ENCODE results near the gene ATG16L1. TPM values are rescaled to one million over a fixed set of nuclear protein-coding genes. Genes with fewer than 3 reads are reported as not detected.

Gene ATG16L1
- total RNA-seq, 1 experiment from 2014 or later = 42.0 TPM

DNA sequence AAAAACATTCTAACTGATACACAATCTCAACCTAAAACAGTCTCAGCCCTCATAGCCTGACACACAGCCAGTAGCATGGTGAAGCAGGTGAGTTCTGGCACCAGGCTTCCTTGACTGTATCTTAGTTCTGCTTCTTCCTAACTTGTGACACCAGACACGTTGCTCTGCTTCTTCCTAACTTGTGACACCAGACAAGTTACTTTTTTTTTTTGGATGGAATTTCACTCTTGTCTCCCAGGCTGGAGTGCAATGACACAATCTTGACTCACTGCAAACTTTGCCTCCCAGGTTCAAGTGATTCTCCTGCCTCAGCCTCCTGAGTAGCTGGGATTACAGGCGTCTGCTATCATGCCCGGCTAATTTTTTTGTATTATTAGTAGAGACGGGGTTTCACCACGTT is 6.7 kb upstream of the ATG16L1 start:
- no peaks in the 10 kb centered on the region for H3K4me1 Mint-ChIP-seq
- no peaks in the 10 kb centered on the region for H3K4me1 ChIP-seq (ENCODE audit: insufficient read depth, low read length)
- peaks cover 4% of the 10 kb centered on the region for H3K27me3 Mint-ChIP-seq (ENCODE audit: low read depth)
- no peak overlapping the region for H2BK20ac ChIP-seq (ENCODE audit: low read depth, low read length, poor library complexity, severe bottlenecking)
- no peak overlapping the region for H3K4ac ChIP-seq (ENCODE audit: low read depth, low read length)
- H3K27ac Mint-ChIP-seq = no peak overlapping the region
- no peaks in the 10 kb centered on the region for H3K79me1 ChIP-seq (ENCODE audit: insufficient read depth, low read depth, low read length, poor library complexity, severe bottlenecking)
- H3K23me2 ChIP-seq (ENCODE audit: insufficient read length, low read depth, low read length, poor library complexity, severe bottlenecking) = no peaks in the 10 kb centered on the region
- no peak overlapping the region for H2AK5ac ChIP-seq (ENCODE audit: insufficient read length, low read length)
- peak overlapping the region; percentile 92 for H4K8ac ChIP-seq (replicated peaks; ENCODE audit: insufficient read length, low read depth, low read length)
- H3K23ac ChIP-seq (ENCODE audit: insufficient read length, low read depth, low read length) = no peak overlapping the region
- no peak overlapping the region for H3T11ph ChIP-seq (ENCODE audit: low read length)
- H3K4me3 Mint-ChIP-seq = no peak overlapping the region
- no peak overlapping the region for H2BK15ac ChIP-seq (ENCODE audit: low read depth, low read length)
- H3K27ac ChIP-seq (ENCODE audit: insufficient read length, low read depth, low read length) = no peak overlapping the region
- no peak overlapping the region for H3K9ac ChIP-seq (ENCODE audit: extremely low read depth, insufficient read length, low read length)
- no peaks in the 10 kb centered on the region for H4K20me1 ChIP-seq (ENCODE audit: control insufficient read depth, insufficient read depth, insufficient read length)
- H3K4me2 ChIP-seq (ENCODE audit: insufficient read depth, insufficient read length, low read length) = no peak overlapping the region
- peaks cover 2% of the 10 kb centered on the region for H3K9me3 ChIP-seq (ENCODE audit: control insufficient read depth, low read depth, low read length)
- no peak overlapping the region for H3K56ac ChIP-seq (ENCODE audit: insufficient read length, low read depth, low read length)
- no peaks in the 10 kb centered on the region for H3K79me2 ChIP-seq (ENCODE audit: insufficient read depth, low read length)
- peaks cover 0 to 2% (median 0%) of the 10 kb centered on the region in 3 experiments; a peak in 3 of 7 replicates for H3K36me3 Mint-ChIP-seq (ENCODE audit: insufficient read depth in 1 of 3, low read depth in 3 of 3)
- no peak overlapping the region for H3K14ac ChIP-seq (ENCODE audit: insufficient read depth, low read length)
- H3K9me3 Mint-ChIP-seq = peaks cover 0 to 3% of the 10 kb centered on the region in 2 experiments; a peak in 3 of 5 replicates
- H2BK5ac ChIP-seq (ENCODE audit: insufficient read length, low read length) = no peak overlapping the region
- no CpG with 5 or more reads among the region's 5 CpGs for WGBS (ENCODE audit: extremely low coverage, insufficient read length, low lambda C conversion rate)
- no peak overlapping the region for H4K91ac ChIP-seq (ENCODE audit: insufficient read length, low read depth, low read length)
- no peak overlapping the region for H2BK120ac ChIP-seq (ENCODE audit: low read depth, low read length, poor library complexity, severe bottlenecking)
- no peak for TF ChIP-seq CTCF (conservative IDR thresholded peaks at IDR 0.05)
- no peak for DNase-seq
- H3K27me3 ChIP-seq (ENCODE audit: insufficient read depth, low read length) = no peaks in the 10 kb centered on the region
- H2AFZ ChIP-seq (ENCODE audit: low read length) = no peak overlapping the region
- H2BK12ac ChIP-seq (ENCODE audit: insufficient read length, low read depth, low read length) = no peak overlapping the region
- H3K18ac ChIP-seq (ENCODE audit: insufficient read length, low read depth, low read length) = no peak overlapping the region
- no peak overlapping the region for H4K5ac ChIP-seq (ENCODE audit: insufficient read length, low read depth, low read length)

Measured in H9 (cell line).